NCI-H1436 (cell line): ENCODE results near the gene HOXA7.

Experiments used
- DNase-seq: peaks from one replicate; lab custom pipeline; 2025; lab: John Stamatoyannopoulos, UW

HOXA7 gene

GRCh38 chr7:27147199-27148030 lies 9.1 kb downstream of the HOXA7 start, which contains the start of gene HOXA6:
TSS of gene HOXA6 (minus strand) at chr7:27147774. CDS start at chr7:27147749, 25 bp downstream.
- DNase-seq = peak; percentile 52

GRCh38 chr7:27146491-27147198 lies 9.8 kb downstream of the HOXA7 start:
- no peak for DNase-seq

GRCh38 chr7:27145914-27146412 lies 10.5 kb downstream of the HOXA7 start:
- no peak for DNase-seq

GRCh38 chr7:27145165-27145913 lies 11.1 kb downstream of the HOXA7 start:
- DNase-seq = no peak

- no peak for DNase-seq
These were observed 11.7 kb downstream of the HOXA7 start for GRCh38 chr7:27144781-27145164.

GRCh38 chr7:27143950-27144780 lies 12.3 kb downstream of the HOXA7 start:
- DNase-seq = no peak

GRCh38 chr7:27143023-27143949 lies 13.2 kb downstream of the HOXA7 start, which contains the start of gene HOXA5:
TSS of gene HOXA5 (minus strand) at chr7:27143681. CDS start at chr7:27143607, 74 bp downstream.
- DNase-seq = no peak

GRCh38 chr7:27142580-27143022 lies 13.9 kb downstream of the HOXA7 start:
- DNase-seq = no peak

- no peak for DNase-seq
These were observed 14.4 kb downstream of the HOXA7 start for GRCh38 chr7:27141923-27142579.

- DNase-seq = no peak
These were observed 15.1 kb downstream of the HOXA7 start for GRCh38 chr7:27141137-27141922.

- DNase-seq = no peak
These were observed 16.2 kb downstream of the HOXA7 start for GRCh38 chr7:27140126-27140857.

- no peak for DNase-seq
These were observed 16.9 kb downstream of the HOXA7 start for GRCh38 chr7:27139334-27140125.

- DNase-seq = no peak
These were observed 17.5 kb downstream of the HOXA7 start for GRCh38 chr7:27138985-27139333.

GRCh38 chr7:27138472-27138871 lies 18.0 kb downstream of the HOXA7 start:
- no peak for DNase-seq

- DNase-seq = no peak
These were observed 18.7 kb downstream of the HOXA7 start for GRCh38 chr7:27137640-27138315.

- no peak for DNase-seq
These were observed 22.1 kb downstream of the HOXA7 start for GRCh38 chr7:27134392-27134791.
